ENCODE results near the gene KRT71. TPM values are rescaled to one million over a fixed set of nuclear protein-coding genes. Genes with fewer than 3 reads are reported as not detected.
A peak's percentile ranks its signal among the peaks of the same experiment; 100 is the strongest.

Gene KRT71
- total and polyA plus RNA-seq, 2 of the 8 experiments (the other 6 are each of a cell fraction or from before 2014, with no cell fraction given) = not detected

GRCh38 chr12:52515927-52516831 lies 36.8 kb downstream of the KRT71 start:
- Histone ChIP-seq H3K56ac (replicated peaks; ENCODE audit: insufficient read length, low read depth, low read length) (no peak overlapping the region), H2BK20ac (ENCODE audit: low read length) (no peak overlapping the region), H2BK12ac (ENCODE audit: low read depth, low read length) (no peak overlapping the region), H3K36me3 (ENCODE audit: control insufficient read depth in 2 of 4, insufficient read depth in 4 of 4, low read length in 3 of 4) (no peaks in the 10 kb centered on the region), H3K4me3 (ENCODE audit: extremely low read depth in 1 of 4, insufficient read depth in 2 of 4, low read depth in 3 of 4, low read length in 4 of 4) (no peak overlapping the region), H2BK15ac (ENCODE audit: low read length) (no peak overlapping the region), H2AFZ (ENCODE audit: low read length) (no peak overlapping the region), H3K9me3 (ENCODE audit: insufficient read depth in 2 of 2, low read depth in 1 of 2, low read length in 1 of 2) (peaks cover 0 to 2% of the 10 kb centered on the region in 2 experiments; a peak in 1 of 4 replicates), H3K23ac (ENCODE audit: insufficient read length) (no peak overlapping the region), H3K14ac (ENCODE audit: insufficient read length) (no peak overlapping the region), H3K18ac (ENCODE audit: extremely low read depth, low read length) (no peak overlapping the region), H4K91ac (replicated peaks; ENCODE audit: insufficient read length, low read length) (no peak overlapping the region), H3K79me2 (ENCODE audit: control insufficient read depth in 1 of 2, insufficient read depth in 2 of 2, low read length in 2 of 2) (no peaks in the 10 kb centered on the region), H2AK5ac (ENCODE audit: low read depth, low read length) (no peak overlapping the region), H4K5ac (ENCODE audit: insufficient read length, low read depth, low read length) (no peak overlapping the region), H2BK5ac (ENCODE audit: low read depth, low read length) (peak overlapping the region; percentile 71; the same call in 1 of the 2 replicates), H3K27me3 (replicated peaks in 1 of 4; ENCODE audit: control insufficient read depth in 3 of 4, extremely low read depth in 1 of 4, insufficient read depth in 3 of 4, low read length in 3 of 4) (no peaks in the 10 kb centered on the region), H3K79me1 (ENCODE audit: low read depth, low read length) (no peaks in the 10 kb centered on the region), H3K4me1 (replicated peaks in 1 of 4; ENCODE audit: control insufficient read depth in 3 of 4, insufficient read depth in 4 of 4, low read length in 3 of 4) (no peaks in the 10 kb centered on the region), H4K20me1 (replicated peaks in 1 of 2; ENCODE audit: control insufficient read depth in 1 of 2, insufficient read depth in 2 of 2, low read length in 2 of 2) (no peaks in the 10 kb centered on the region), H3K9ac (replicated peaks in 1 of 4; ENCODE audit: extremely low read depth in 1 of 4, low read depth in 3 of 4, low read length in 3 of 4) (no peak overlapping the region), H3K4me2 (ENCODE audit: insufficient read depth in 1 of 2, low read depth in 2 of 2, low read length in 2 of 2) (no peak overlapping the region), H2BK120ac (replicated peaks; ENCODE audit: low read depth, low read length) (no peak overlapping the region), H3K27ac (ENCODE audit: low read depth, low read length) (no peak overlapping the region), H3K4ac (replicated peaks; ENCODE audit: insufficient read length, low read depth, low read length) (no peak overlapping the region), H4K8ac (ENCODE audit: extremely low read depth, insufficient read depth, low read length) (no peak overlapping the region), H3K23me2 (ENCODE audit: low read depth, low read length) (no peaks in the 10 kb centered on the region; the same call in 1 of the 2 replicates)
- POLR2A ChIA-PET (ENCODE audit: partially characterized antibody) = no interaction called here
- TF ChIP-seq EGR1 (IDR thresholded peaks at IDR 0.05; ENCODE audit: borderline replicate concordance, low read depth, low read length) (no peak), SIRT6 (IDR thresholded peaks at IDR 0.05; ENCODE audit: low read length) (no peak)
- DNase-seq (ENCODE audit: low read depth in 1 of 2, low spot score in 2 of 2) (peak in 1 of 2 experiments; percentile 16), FAIRE-seq (no peak)
- 81% methylated on average over 15 of the region's 15 CpGs; no CpG with 5 or more reads in 1 of the 2 experiments for WGBS, 2 experiments (ENCODE audit: extremely low coverage in 1 of 2, insufficient coverage in 1 of 2, insufficient read length in 1 of 2, insufficient replicate concordance in 2 of 2, low coverage in 1 of 2, low lambda C conversion rate in 2 of 2, missing lambda C conversion rate in 1 of 2)
- CTCF ChIA-PET (ENCODE audit: partially characterized antibody) = interaction anchor here (0.7 to 4.5 kb wide), 12 partner anchors 9 to 363 kb away, joined by 3 to 29 read pairs (median 3); no protein-coding TSS in a partner anchor

Measured in H1 (cell line).